ENCODE measurements around the gene POLR2C.

The POLR2C gene

GRCh38 chr16:57500578-57501111 lies 38.2 kb downstream of the POLR2C start:
- Histone ChIP-seq H3K27me3 (replicated peaks; ENCODE audit: control insufficient read depth, insufficient read depth, low read length) (peaks cover 1% of the 10 kb centered on the region), H3K36me3 (ENCODE audit: control insufficient read depth, insufficient read depth, low read length) (no peaks in the 10 kb centered on the region), H3K4me3 (replicated peaks; ENCODE audit: low read depth, low read length) (no peak overlapping the region)
- no peak for TF ChIP-seq CTCF (IDR thresholded peaks at IDR 0.05; ENCODE audit: insufficient read depth, low read length, poor library complexity, severe bottlenecking)
- DNase-seq (ENCODE audit: extremely low read depth, insufficient read length): no peak

- no peaks in the 10 kb centered on the region for H3K36me3 ChIP-seq (ENCODE audit: control insufficient read depth, insufficient read depth, low read length)
- DNase-seq (ENCODE audit: extremely low read depth, insufficient read length): no peak
- peaks cover 1% of the 10 kb centered on the region for H3K27me3 ChIP-seq (replicated peaks; ENCODE audit: control insufficient read depth, insufficient read depth, low read length)
- no peak overlapping the region for H3K4me3 ChIP-seq (replicated peaks; ENCODE audit: low read depth, low read length)
- no peak for TF ChIP-seq CTCF (IDR thresholded peaks at IDR 0.05; ENCODE audit: insufficient read depth, low read length, poor library complexity, severe bottlenecking)
Measured at GRCh38 chr16:57501492-57501891, 39.0 kb downstream of the POLR2C start.

- no peak overlapping the region for H3K4me3 ChIP-seq (replicated peaks; ENCODE audit: low read depth, low read length)
- no peak for DNase-seq (ENCODE audit: extremely low read depth, insufficient read length)
- no peaks in the 10 kb centered on the region for H3K36me3 ChIP-seq (ENCODE audit: control insufficient read depth, insufficient read depth, low read length)
- H3K27me3 ChIP-seq (replicated peaks; ENCODE audit: control insufficient read depth, insufficient read depth, low read length): peaks cover 1% of the 10 kb centered on the region
- TF ChIP-seq CTCF (IDR thresholded peaks at IDR 0.05; ENCODE audit: insufficient read depth, low read length, poor library complexity, severe bottlenecking): no peak
Measured at GRCh38 chr16:57502048-57502775, 39.7 kb downstream of the POLR2C start.

DNA sequence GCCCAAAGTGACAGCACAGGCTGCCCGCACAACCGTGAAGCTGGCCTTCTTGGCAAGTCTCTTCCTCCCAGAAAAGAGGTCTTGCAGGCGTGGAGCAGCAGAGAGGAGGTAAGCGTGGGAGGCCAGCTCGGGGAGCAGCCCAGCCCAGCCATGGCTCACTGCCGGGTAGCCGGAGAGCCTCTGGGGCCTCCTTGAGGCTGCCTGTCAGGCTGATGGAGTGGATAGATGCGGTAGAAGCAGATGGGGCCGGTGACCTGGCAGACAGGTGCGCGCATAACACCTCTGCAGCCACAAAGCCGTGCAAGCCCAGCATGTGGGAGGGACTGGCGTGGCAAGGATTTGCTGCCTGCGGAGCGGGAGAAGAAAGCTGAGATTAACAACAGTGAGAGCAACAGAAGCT lies 40.9 kb downstream of the POLR2C start:
- DNase-seq (ENCODE audit: extremely low read depth, insufficient read length): no peak
- TF ChIP-seq CTCF (IDR thresholded peaks at IDR 0.05; ENCODE audit: insufficient read depth, low read length, poor library complexity, severe bottlenecking): no peak
- H3K36me3 ChIP-seq (ENCODE audit: control insufficient read depth, insufficient read depth, low read length): no peaks in the 10 kb centered on the region
- peaks cover 1% of the 10 kb centered on the region for H3K27me3 ChIP-seq (replicated peaks; ENCODE audit: control insufficient read depth, insufficient read depth, low read length)
- no peak overlapping the region for H3K4me3 ChIP-seq (replicated peaks; ENCODE audit: low read depth, low read length)

DNA sequence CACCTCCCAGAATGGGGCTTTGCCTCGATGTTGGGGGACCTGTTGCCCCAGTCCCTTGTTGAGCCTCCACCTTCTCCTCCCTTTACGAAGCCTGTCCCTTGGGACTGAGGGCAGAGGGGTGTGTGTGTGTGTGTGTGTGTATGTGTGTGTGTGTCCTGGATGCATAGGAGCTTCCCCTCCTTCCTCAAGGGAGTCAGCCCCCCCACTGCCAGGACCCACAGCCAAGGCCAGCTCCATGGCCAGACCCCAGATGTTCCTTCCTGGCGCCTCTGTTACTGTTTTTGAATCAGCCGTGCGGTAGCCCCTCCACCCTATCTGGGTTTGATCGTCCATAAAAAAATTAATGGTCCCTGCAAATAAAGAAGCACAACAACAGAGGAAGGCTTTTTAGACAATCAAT lies 41.5 kb downstream of the POLR2C start:
- H3K36me3 ChIP-seq (ENCODE audit: control insufficient read depth, insufficient read depth, low read length): no peaks in the 10 kb centered on the region
- H3K27me3 ChIP-seq (replicated peaks; ENCODE audit: control insufficient read depth, insufficient read depth, low read length): peaks cover 1% of the 10 kb centered on the region
- DNase-seq (ENCODE audit: extremely low read depth, insufficient read length): no peak
- H3K4me3 ChIP-seq (replicated peaks; ENCODE audit: low read depth, low read length): no peak overlapping the region
- TF ChIP-seq CTCF (IDR thresholded peaks at IDR 0.05; ENCODE audit: insufficient read depth, low read length, poor library complexity, severe bottlenecking): no peak
